ENCODE results near the gene MAN2A2. TPM values are rescaled to one million over a fixed set of nuclear protein-coding genes. Genes with fewer than 3 reads are reported as not detected.

The MAN2A2 gene
- total RNA-seq, 1 experiment from 2014 or later, result 31.0 TPM

DNA sequence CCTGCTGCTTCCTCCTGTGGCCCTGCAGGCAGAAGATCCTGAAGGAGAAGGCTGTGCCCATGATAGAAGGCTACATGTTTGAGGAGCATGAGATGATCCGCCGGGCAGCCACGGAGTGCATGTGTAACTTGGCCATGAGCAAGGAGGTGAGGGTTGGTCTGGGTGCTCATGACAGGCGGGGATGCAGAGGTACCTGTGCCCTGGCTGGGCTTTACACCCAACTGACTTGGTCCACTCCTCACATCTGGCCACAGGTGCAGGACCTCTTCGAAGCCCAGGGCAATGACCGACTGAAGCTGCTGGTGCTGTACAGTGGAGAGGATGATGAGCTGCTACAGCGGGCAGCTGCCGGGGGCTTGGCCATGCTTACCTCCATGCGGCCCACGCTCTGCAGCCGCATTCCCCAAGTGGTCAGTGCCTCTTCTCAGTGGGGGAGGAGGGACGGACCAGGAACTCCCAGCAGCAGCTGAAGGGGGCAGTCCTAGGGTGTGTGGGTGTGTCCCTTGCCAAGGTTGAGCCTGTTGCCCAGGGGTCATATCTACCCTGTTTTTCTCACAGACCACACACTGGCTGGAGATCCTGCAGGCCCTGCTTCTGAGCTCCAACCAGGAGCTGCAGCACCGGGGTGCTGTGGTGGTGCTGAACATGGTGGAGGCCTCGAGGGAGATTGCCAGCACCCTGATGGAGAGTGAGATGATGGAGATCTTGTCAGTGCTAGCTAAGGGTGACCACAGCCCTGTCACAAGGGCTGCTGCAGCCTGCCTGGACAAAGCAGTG is 50.0 kb downstream of the MAN2A2 start (continued):
- TF ChIP-seq NFYB (CRISPR knock-in tag; conservative IDR thresholded peaks at IDR 0.05; ENCODE audit: low read depth) (no peak), TEAD4 (CRISPR knock-in tag; IDR thresholded peaks at IDR 0.05) (no peak), KAT7 (CRISPR knock-in tag; IDR thresholded peaks at IDR 0.05; ENCODE audit: borderline replicate concordance) (no peak), ATF3 (CRISPR knock-in tag; conservative IDR thresholded peaks at IDR 0.05) (no peak), ZNF423 (CRISPR knock-in tag; IDR thresholded peaks at IDR 0.05) (no peak), ZSCAN18 (CRISPR knock-in tag; IDR thresholded peaks at IDR 0.05) (no peak), ZNF317 (CRISPR knock-in tag; IDR thresholded peaks at IDR 0.05; ENCODE audit: borderline replicate concordance, low read depth) (no peak), JUN (CRISPR knock-in tag; IDR thresholded peaks at IDR 0.05) (no peak)

GRCh38 chr15:90953947-90954711 is 51.0 kb downstream of the MAN2A2 start:
- ATAC-seq (no peak), DNase-seq (ENCODE audit: low spot score) (no peak)
- peaks cover 16% of the 10 kb centered on the region for H3K4me1 Mint-ChIP-seq
- ChIA-PET POLR2A (interaction anchor here (0.8 to 1.9 kb wide), 4 partner anchors 10 to 40 kb away, joined by 3 to 19 read pairs (median 10); partner anchors contain the start of genes PRC1 and UNC45A), CTCF (interaction anchor here (0.6 to 6.2 kb wide), 15 partner anchors 11 to 317 kb away, joined by 3 to 264 read pairs (median 5); partner anchors contain the start of genes HDDC3, MAN2A2, SV2B and UNC45A)
- H3K27me3 Mint-ChIP-seq (ENCODE audit: low read depth), result no peaks in the 10 kb centered on the region
- TF ChIP-seq ZNF121 (CRISPR knock-in tag; IDR thresholded peaks at IDR 0.05) (peak; percentile 66; the same call in 1 of the 2 replicates), ATF1 (CRISPR knock-in tag; IDR thresholded peaks at IDR 0.05) (no peak)
- no peaks in the 10 kb centered on the region for H3K9me3 Mint-ChIP-seq
- peak overlapping the region; percentile 70 for H3K27ac Mint-ChIP-seq
- H3K36me3 Mint-ChIP-seq, result peaks cover 35% of the 10 kb centered on the region
- H3K4me3 Mint-ChIP-seq, result peak overlapping the region; percentile 74; the same call in 1 of the 2 replicates

- peaks cover 36% of the 10 kb centered on the region for H3K36me3 Mint-ChIP-seq
- peaks cover 16% of the 10 kb centered on the region for H3K4me1 Mint-ChIP-seq
- DNase-seq (ENCODE audit: low spot score), result peak; percentile 93
- POLR2A ChIA-PET, result interaction anchor here (0.6 to 1.9 kb wide), 4 partner anchors 9 to 40 kb away, joined by 3 to 19 read pairs (median 10); partner anchors contain the start of genes PRC1 and UNC45A
- no peaks in the 10 kb centered on the region for H3K9me3 Mint-ChIP-seq
- H3K27me3 Mint-ChIP-seq (ENCODE audit: low read depth), result no peaks in the 10 kb centered on the region
- ATAC-seq, result peak; percentile 75
- CTCF ChIA-PET, result interaction anchor here (0.6 to 6.2 kb wide), 18 partner anchors 12 to 318 kb away, joined by 3 to 264 read pairs (median 6); partner anchors contain the start of genes HDDC3, MAN2A2, PRC1 and UNC45A
- H3K27ac Mint-ChIP-seq, result peak within 1 kb of the TSS; percentile 76
- H3K4me3 Mint-ChIP-seq, result peak within 1 kb of the TSS; percentile 74
- no peak for TF ChIP-seq TP53 (CRISPR knock-in tag; IDR thresholded peaks at IDR 0.05)
- TF ChIP-seq, protein P1, sequence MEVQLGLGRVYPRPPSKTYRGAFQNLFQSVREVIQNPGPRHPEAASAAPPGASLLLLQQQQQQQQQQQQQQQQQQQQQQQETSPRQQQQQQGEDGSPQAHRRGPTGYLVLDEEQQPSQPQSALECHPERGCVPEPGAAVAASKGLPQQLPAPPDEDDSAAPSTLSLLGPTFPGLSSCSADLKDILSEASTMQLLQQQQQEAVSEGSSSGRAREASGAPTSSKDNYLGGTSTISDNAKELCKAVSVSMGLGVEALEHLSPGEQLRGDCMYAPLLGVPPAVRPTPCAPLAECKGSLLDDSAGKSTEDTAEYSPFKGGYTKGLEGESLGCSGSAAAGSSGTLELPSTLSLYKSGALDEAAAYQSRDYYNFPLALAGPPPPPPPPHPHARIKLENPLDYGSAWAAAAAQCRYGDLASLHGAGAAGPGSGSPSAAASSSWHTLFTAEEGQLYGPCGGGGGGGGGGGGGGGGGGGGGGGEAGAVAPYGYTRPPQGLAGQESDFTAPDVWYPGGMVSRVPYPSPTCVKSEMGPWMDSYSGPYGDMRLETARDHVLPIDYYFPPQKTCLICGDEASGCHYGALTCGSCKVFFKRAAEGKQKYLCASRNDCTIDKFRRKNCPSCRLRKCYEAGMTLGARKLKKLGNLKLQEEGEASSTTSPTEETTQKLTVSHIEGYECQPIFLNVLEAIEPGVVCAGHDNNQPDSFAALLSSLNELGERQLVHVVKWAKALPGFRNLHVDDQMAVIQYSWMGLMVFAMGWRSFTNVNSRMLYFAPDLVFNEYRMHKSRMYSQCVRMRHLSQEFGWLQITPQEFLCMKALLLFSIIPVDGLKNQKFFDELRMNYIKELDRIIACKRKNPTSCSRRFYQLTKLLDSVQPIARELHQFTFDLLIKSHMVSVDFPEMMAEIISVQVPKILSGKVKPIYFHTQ (CRISPR knock-in tag; IDR thresholded peaks at IDR 0.05), result 0 out of 2 replicates have a peak, but pooled peaks have one; percentile 53
- TF ChIP-seq NFYB (CRISPR knock-in tag; conservative IDR thresholded peaks at IDR 0.05; ENCODE audit: low read depth), result peak; percentile 68
- TF ChIP-seq, protein P2, sequence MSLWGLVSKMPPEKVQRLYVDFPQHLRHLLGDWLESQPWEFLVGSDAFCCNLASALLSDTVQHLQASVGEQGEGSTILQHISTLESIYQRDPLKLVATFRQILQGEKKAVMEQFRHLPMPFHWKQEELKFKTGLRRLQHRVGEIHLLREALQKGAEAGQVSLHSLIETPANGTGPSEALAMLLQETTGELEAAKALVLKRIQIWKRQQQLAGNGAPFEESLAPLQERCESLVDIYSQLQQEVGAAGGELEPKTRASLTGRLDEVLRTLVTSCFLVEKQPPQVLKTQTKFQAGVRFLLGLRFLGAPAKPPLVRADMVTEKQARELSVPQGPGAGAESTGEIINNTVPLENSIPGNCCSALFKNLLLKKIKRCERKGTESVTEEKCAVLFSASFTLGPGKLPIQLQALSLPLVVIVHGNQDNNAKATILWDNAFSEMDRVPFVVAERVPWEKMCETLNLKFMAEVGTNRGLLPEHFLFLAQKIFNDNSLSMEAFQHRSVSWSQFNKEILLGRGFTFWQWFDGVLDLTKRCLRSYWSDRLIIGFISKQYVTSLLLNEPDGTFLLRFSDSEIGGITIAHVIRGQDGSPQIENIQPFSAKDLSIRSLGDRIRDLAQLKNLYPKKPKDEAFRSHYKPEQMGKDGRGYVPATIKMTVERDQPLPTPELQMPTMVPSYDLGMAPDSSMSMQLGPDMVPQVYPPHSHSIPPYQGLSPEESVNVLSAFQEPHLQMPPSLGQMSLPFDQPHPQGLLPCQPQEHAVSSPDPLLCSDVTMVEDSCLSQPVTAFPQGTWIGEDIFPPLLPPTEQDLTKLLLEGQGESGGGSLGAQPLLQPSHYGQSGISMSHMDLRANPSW (CRISPR knock-in tag; conservative IDR thresholded peaks at IDR 0.05; ENCODE audit: low read depth), result no peak
- 0 out of 2 replicates have a peak, but pooled peaks have one; percentile 30 for TF ChIP-seq ZNF317 (CRISPR knock-in tag; IDR thresholded peaks at IDR 0.05; ENCODE audit: borderline replicate concordance, low read depth)
- TF ChIP-seq HMGA2 (CRISPR knock-in tag; IDR thresholded peaks at IDR 0.05), result no peak
- no peak for TF ChIP-seq NR2C2 (CRISPR knock-in tag; IDR thresholded peaks at IDR 0.05)
- TF ChIP-seq, protein P3, sequence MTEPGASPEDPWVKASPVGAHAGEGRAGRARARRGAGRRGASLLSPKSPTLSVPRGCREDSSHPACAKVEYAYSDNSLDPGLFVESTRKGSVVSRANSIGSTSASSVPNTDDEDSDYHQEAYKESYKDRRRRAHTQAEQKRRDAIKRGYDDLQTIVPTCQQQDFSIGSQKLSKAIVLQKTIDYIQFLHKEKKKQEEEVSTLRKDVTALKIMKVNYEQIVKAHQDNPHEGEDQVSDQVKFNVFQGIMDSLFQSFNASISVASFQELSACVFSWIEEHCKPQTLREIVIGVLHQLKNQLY (CRISPR knock-in tag; IDR thresholded peaks at IDR 0.05), result 0 out of 2 replicates have a peak, but pooled peaks have one; percentile 77
- TF ChIP-seq, protein P4, sequence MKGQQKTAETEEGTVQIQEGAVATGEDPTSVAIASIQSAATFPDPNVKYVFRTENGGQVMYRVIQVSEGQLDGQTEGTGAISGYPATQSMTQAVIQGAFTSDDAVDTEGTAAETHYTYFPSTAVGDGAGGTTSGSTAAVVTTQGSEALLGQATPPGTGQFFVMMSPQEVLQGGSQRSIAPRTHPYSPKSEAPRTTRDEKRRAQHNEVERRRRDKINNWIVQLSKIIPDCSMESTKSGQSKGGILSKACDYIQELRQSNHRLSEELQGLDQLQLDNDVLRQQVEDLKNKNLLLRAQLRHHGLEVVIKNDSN (CRISPR knock-in tag; IDR thresholded peaks at IDR 0.05), result peak; percentile 98
- TF ChIP-seq SMAD3 (CRISPR knock-in tag; IDR thresholded peaks at IDR 0.05; ENCODE audit: borderline replicate concordance), result 0 out of 2 replicates have a peak, but pooled peaks have one; percentile 53
Observed at GRCh38 chr15:90954712-90955623, 51.9 kb downstream of the MAN2A2 start, which contains the start of gene RCCD1. Gene RCCD1 (plus strand): TSS chr15:90954884. CDS start chr15:90956735, 1,851 bp downstream.

Measured in WTC11 (cell line).